OCI-LY3 (cell line): ENCODE data around the gene IGFALS.

Experiments used
- H2AFZ ChIP-seq: fragments of 200-600, 300-600 bp; shearing (Covaris generic); 2 replicates; pipeline ENCODE4 v1.6.0; 2014; ENCODE audit warnings: antibody characterized with exemption, low read depth, low read length
- H3K27ac ChIP-seq: fragments of 200-600, 300-600 bp; sonication (generic); 2 replicates; pipeline ENCODE4 v1.5.1; 2014; ENCODE audit warnings: mild to moderate bottlenecking, low read length, moderate library complexity, mixed read lengths
- H3K27me3 ChIP-seq: fragments of 200-600, 300-600 bp; sonication (generic); 2 replicates; pipeline ENCODE4 v1.6.1; 2014; ENCODE audit warnings: low read depth, low read length, mixed read lengths
- H3K36me3 ChIP-seq: fragments of 200-600, 300-600 bp; sonication (generic); replicated peaks from 2 replicates; pipeline ENCODE3; 2014; ENCODE audit warnings: low read depth, low read length, mixed read lengths
- H3K4me1 ChIP-seq: fragments of 300-600, 200-600 bp; sonication (generic); 2 replicates; pipeline ENCODE4 v1.6.1; 2014; ENCODE audit warnings: low read length, mixed read lengths
- H3K4me2 ChIP-seq: fragments of 200-600, 300-600 bp; sonication (generic); 2 replicates; pipeline ENCODE4 v1.6.1; 2014; ENCODE audit warnings: low read length, mixed read lengths
- H3K4me3 ChIP-seq: fragments of 300-600, 200-600 bp; sonication (generic); 2 replicates; pipeline ENCODE4 v1.5.1; 2014; ENCODE audit warnings: antibody characterized with exemption, mild to moderate bottlenecking, low read length, moderate library complexity
- H3K79me2 ChIP-seq: fragments of 300-600, 200-600 bp; shearing (Covaris generic); 2 replicates; pipeline ENCODE4 v1.6.1; 2014; ENCODE audit warnings: mild to moderate bottlenecking, low read length, mixed read lengths
- H3K9ac ChIP-seq: fragments of 300-600, 200-600 bp; shearing (Covaris generic); 2 replicates; pipeline ENCODE4 v1.6.0; 2014; ENCODE audit warnings: mild to moderate bottlenecking, low read length, moderate library complexity
- H3K9me3 ChIP-seq: fragments of 200-600, 300-600 bp; shearing (Covaris generic); 2 replicates; pipeline ENCODE4 v1.6.1; 2014; ENCODE audit warnings: low read length, mixed read lengths; ENCODE audit not compliant: insufficient read depth
- H4K20me1 ChIP-seq: fragments of 200-600, 300-600 bp; sonication (generic); 2 replicates; pipeline ENCODE4 v1.6.1; 2016; ENCODE audit warnings: low read length, mixed read lengths; ENCODE audit not compliant: insufficient read depth
- EZH2phosphoT487 ChIP-seq: fragments of 200-600 bp; shearing (Covaris generic); IDR thresholded peaks from 2 replicates; pipeline ENCODE4 v1.6.1; 2018; ENCODE audit warnings: antibody characterized with exemption, mixed run types, low read depth
- TF ChIP-seq, protein P1 (sequence below): fragments of 200-600, 300-600 bp; sonication (generic); IDR thresholded peaks from 2 replicates; pipeline ENCODE4 v1.5.1; 2014; ENCODE audit warnings: antibody characterized with exemption, low read length, low read depth

IGFALS gene

DNA sequence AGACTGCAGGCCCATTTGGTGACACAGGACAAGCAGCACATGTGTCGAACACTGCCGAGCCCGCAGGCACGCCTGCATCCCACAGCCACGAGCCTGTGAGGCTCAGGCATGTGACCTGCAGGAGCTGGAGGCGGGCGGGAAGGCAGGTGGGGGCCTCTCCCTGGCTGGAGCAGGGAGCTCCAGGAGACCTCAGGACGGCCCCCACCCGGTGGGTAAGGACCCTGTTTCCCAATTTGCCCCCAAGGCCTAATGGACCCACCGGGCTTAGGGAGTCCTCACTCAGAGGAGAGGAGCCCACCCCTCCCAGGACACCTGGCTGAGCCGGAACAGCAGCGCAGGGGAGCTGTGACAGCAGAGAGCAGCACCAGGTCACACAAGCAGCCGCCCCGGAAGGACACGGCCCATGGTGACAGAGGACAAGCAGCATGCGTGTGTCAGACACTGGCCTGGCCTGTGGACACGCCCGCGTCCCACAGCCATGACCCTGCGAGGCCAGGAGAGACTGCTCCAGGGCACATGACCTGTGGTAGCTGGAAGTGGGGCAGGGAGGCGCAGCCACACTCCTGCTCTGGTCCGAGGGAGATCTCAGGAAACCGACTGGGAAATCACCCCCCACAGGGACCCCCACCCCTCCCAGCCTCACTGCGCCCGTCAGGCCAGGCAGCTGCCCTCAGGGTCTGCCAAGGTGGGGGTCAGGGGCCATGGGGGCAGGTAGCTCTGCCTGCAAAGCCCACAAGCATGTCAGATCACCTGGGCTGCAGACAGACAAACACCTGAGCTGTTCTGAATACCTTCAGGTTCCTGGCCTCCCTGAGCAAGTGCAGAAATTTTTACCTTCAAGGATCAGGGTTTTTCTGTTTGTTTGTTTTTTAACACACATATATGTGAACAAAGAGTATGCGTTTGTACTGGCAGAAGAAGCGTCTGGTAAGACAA, 13.5 kb downstream of the IGFALS start:
- H3K79me2 ChIP-seq = peaks cover 32% of the 10 kb centered on the region
- H3K4me3 ChIP-seq = no peak overlapping the region
- no peak overlapping the region for H3K9ac ChIP-seq
- no peak overlapping the region for H2AFZ ChIP-seq
- no peak for TF ChIP-seq EZH2phosphoT487
- TF ChIP-seq, protein P1, sequence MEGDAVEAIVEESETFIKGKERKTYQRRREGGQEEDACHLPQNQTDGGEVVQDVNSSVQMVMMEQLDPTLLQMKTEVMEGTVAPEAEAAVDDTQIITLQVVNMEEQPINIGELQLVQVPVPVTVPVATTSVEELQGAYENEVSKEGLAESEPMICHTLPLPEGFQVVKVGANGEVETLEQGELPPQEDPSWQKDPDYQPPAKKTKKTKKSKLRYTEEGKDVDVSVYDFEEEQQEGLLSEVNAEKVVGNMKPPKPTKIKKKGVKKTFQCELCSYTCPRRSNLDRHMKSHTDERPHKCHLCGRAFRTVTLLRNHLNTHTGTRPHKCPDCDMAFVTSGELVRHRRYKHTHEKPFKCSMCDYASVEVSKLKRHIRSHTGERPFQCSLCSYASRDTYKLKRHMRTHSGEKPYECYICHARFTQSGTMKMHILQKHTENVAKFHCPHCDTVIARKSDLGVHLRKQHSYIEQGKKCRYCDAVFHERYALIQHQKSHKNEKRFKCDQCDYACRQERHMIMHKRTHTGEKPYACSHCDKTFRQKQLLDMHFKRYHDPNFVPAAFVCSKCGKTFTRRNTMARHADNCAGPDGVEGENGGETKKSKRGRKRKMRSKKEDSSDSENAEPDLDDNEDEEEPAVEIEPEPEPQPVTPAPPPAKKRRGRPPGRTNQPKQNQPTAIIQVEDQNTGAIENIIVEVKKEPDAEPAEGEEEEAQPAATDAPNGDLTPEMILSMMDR = no peak
- no peaks in the 10 kb centered on the region for H3K9me3 ChIP-seq
- peaks cover 11% of the 10 kb centered on the region for H3K4me1 ChIP-seq
- no peak overlapping the region for H3K27ac ChIP-seq
- no peak overlapping the region for H3K4me2 ChIP-seq
- no peaks in the 10 kb centered on the region for H3K36me3 ChIP-seq
- no peaks in the 10 kb centered on the region for H4K20me1 ChIP-seq
- H3K27me3 ChIP-seq = no peaks in the 10 kb centered on the region

DNA sequence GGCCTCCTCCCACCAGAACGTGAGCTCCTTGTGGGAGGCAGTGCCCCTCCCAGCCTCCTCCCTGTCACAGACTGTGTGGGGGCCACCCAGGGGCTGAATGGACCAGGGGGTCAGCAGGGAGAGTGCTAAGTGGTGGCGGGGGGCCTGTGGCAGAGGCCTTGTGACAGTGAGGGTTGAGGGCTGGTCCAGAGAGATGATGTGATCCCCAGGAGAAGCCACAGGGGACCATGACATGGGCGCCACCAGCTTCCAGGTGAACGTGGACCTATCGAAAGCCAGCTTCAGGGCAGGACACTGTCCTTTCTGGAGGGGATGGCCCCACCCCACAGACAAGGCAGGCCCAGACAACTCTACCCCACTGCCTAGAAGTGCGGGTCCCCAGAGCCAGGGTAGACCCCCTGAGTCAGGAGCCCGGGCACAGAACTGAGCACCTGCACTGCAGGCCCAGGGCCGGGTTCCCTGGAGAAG, 14.2 kb downstream of the IGFALS start:
- Histone ChIP-seq H4K20me1 (no peaks in the 10 kb centered on the region), H3K4me2 (no peak overlapping the region), H3K9ac (no peak overlapping the region), H3K36me3 (no peaks in the 10 kb centered on the region), H3K79me2 (peaks cover 32% of the 10 kb centered on the region), H3K4me3 (no peak overlapping the region), H2AFZ (no peak overlapping the region), H3K27ac (no peak overlapping the region), H3K4me1 (peaks cover 16% of the 10 kb centered on the region), H3K27me3 (no peaks in the 10 kb centered on the region), H3K9me3 (no peaks in the 10 kb centered on the region)
- TF ChIP-seq, protein P1 = no peak
- no peak for TF ChIP-seq EZH2phosphoT487

DNA sequence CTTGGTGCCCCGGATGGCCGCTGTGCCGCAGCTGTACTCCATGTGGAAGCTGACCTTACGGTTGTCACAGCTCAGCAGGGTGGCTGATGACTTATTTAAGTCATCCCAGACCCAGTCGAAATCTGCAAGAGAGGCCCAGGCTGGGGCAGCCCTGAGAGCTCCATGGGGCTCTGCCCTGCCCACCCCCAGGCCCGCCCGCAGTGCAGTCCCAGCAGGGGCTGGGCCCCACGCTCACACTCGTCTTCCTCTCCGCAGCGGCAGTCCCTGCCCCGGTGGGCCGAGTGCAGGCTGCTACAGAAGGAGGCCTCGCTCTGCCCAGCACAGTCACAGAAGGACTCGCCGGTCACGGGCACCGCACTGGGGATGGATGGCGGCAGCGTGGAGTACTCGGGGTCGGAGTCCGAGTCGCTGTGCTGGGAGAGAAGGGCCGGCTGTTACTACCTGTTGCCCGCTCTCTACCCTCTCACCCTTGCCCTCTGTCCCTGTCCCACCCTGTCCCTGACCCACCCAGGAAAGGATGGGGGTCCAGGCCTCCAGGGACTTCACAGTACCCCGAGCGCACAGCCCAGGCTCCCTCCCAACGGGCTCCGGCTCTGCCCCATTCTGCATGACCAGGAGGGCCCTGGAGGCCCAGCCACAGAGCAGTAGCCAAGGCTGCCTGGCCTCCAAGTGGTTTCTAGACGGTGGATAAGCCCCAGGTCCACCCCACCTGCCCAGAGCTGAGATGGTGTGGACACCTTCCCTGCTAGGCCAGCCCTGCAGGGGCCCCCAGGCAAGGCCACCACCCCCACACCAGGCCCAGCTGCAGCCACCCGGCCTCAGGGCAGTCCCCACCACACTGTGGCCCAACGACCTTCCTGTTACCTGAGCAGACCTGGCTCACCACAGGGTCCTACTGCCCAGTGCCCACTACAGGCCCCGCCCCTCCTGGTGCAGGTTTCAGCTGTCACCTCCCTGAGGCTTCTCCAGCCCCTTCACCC, 15.0 kb downstream of the IGFALS start:
- H3K4me1 ChIP-seq = peaks cover 15% of the 10 kb centered on the region
- H2AFZ ChIP-seq = no peak overlapping the region
- H3K79me2 ChIP-seq = peaks cover 32% of the 10 kb centered on the region
- no peaks in the 10 kb centered on the region for H3K9me3 ChIP-seq
- no peak for TF ChIP-seq EZH2phosphoT487
- TF ChIP-seq, protein P1 = no peak
- no peak overlapping the region for H3K9ac ChIP-seq
- H3K27ac ChIP-seq = no peak overlapping the region
- no peaks in the 10 kb centered on the region for H3K36me3 ChIP-seq
- H3K4me3 ChIP-seq = no peak overlapping the region
- H4K20me1 ChIP-seq = no peaks in the 10 kb centered on the region
- H3K27me3 ChIP-seq = no peaks in the 10 kb centered on the region
- H3K4me2 ChIP-seq = no peak overlapping the region
